Mesendoderm (in vitro differentiated cells): ENCODE results near the gene CATSPERD.

Experiments used
- DNase-seq: peaks from one replicate; pipeline ENCODE4 v3.0.0; 2013
- H2AK5ac ChIP-seq: 2 replicates; pipeline ENCODE4 v1.6.1; 2013; ENCODE audit warnings: low read length, inconsistent platforms
- H2BK120ac ChIP-seq: 2 replicates; pipeline ENCODE4 v1.6.1; 2013; ENCODE audit warnings: low read depth, mild to moderate bottlenecking, low read length, moderate library complexity, mixed read lengths
- H2BK15ac ChIP-seq: replicated peaks from 2 replicates; pipeline ENCODE4 v1.6.1; 2013; ENCODE audit warnings: low read depth, mild to moderate bottlenecking, moderate library complexity
- H2BK5ac ChIP-seq: 2 replicates; pipeline ENCODE4 v1.6.1; 2013; ENCODE audit warnings: low read length, inconsistent platforms
- H3K18ac ChIP-seq: 2 replicates; pipeline ENCODE4 v1.6.1; 2013; ENCODE audit warnings: mild to moderate bottlenecking, low read length, mixed read lengths
- H3K23ac ChIP-seq: one replicate; pipeline ENCODE4 v1.6.1; 2013; ENCODE audit warnings: low read length
- H3K27ac ChIP-seq: 2 replicates; pipeline ENCODE4 v1.5.1; 2013; ENCODE audit warnings: low read depth, mild to moderate bottlenecking, inconsistent platforms, low read length, moderate library complexity
- H3K27me3 ChIP-seq: 2 replicates; pipeline ENCODE4 v1.6.1; 2013; ENCODE audit warnings: low read length, control low read depth, mild to moderate bottlenecking, inconsistent platforms; ENCODE audit not compliant: insufficient read depth, poor library complexity
- H3K36me3 ChIP-seq: 2 replicates; pipeline ENCODE4 v1.6.1; 2013; ENCODE audit warnings: low read length, inconsistent platforms; ENCODE audit not compliant: control insufficient read depth, insufficient read depth
- H3K4ac ChIP-seq: one replicate; pipeline ENCODE4 v1.6.1; 2013; ENCODE audit warnings: low read depth, mild to moderate bottlenecking, low read length, moderate library complexity
- H3K4me1 ChIP-seq: 2 replicates; pipeline ENCODE4 v1.6.1; 2013; ENCODE audit warnings: low read depth, low read length, inconsistent platforms; ENCODE audit not compliant: control insufficient read depth
- H3K4me2 ChIP-seq: 2 replicates; pipeline ENCODE4 v1.6.1; 2013; ENCODE audit warnings: low read length
- H3K4me3 ChIP-seq: 2 replicates; pipeline ENCODE4 v1.5.1; 2013; ENCODE audit warnings: mild to moderate bottlenecking, low read length
- H3K56ac ChIP-seq: one replicate; pipeline ENCODE4 v1.6.1; 2013; ENCODE audit warnings: low read length
- H3K79me1 ChIP-seq: 2 replicates; pipeline ENCODE4 v1.6.1; 2013; ENCODE audit warnings: low read length, inconsistent platforms
- H3K79me2 ChIP-seq: 2 replicates; pipeline ENCODE4 v1.6.1; 2013; ENCODE audit warnings: mild to moderate bottlenecking, low read length; ENCODE audit not compliant: control insufficient read depth, insufficient read depth
- H3K9ac ChIP-seq: 2 replicates; pipeline ENCODE4 v1.6.1; 2013; ENCODE audit warnings: low read length, inconsistent platforms
- H4K5ac ChIP-seq: one replicate; pipeline ENCODE4 v1.6.1; 2013; ENCODE audit warnings: low read length
- H4K8ac ChIP-seq: one replicate; pipeline ENCODE4 v1.6.1; 2013; ENCODE audit warnings: low read depth, mild to moderate bottlenecking, control low read depth, low read length, moderate library complexity
- WGBS: extraction: QIAGEN DNeasy Blood & Tissue Kit; methylation state at CpG from one replicate; pipeline ENCODE4 v1.1.7; 2013; ENCODE audit warnings: low lambda C conversion rate, missing lambda C conversion rate; ENCODE audit not compliant: insufficient coverage; ENCODE audit errors: extremely low coverage; 5-methylcytosine and 5-hydroxymethylcytosine counted together

Gene CATSPERD

DNA sequence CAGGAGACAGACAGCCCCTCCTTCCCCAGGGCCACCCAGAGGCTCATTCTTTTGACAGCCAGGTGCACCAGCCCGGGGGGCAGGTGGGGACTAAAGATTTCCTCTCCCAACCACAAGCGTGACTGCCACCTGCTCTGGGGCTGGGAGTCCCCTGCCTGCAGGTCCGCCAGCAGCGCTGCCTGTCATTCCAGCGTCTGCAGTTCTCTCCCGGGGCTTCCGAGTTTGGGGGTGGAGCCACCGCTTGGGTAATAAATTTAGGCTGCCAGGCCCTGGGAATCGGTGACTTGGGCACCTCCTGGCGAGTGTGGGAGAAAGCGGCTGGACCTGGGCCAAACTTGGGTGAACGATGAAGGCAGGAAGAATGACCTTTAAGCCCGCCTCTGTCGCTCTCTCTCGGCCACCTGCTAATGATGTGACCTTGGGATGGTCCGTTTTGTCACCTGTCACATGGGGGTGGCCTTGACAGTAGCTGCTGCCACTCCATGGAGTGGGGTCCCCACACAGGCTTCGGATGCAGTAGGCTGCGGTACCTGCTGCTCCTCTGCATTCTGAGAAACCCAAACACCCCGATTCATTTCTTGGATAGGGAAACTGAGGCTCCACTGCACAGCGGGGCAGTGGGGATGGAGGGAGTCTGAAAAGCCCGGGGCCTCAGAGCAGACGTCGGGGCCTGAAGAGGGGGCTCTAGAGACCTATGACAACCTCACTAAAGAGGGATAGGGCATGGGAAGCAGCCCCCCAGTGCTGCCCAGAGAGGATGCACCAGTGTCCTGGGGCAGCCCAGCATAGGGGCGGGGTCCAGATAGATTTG is 106.3 kb downstream of the CATSPERD start:
- Histone ChIP-seq H3K4me1 (peaks cover 3% of the 10 kb centered on the region), H3K79me2 (no peaks in the 10 kb centered on the region), H3K27me3 (no peaks in the 10 kb centered on the region), H3K4me2 (no peak overlapping the region), H3K4me3 (no peak overlapping the region), H2BK15ac (no peak overlapping the region), H3K4ac (no peak overlapping the region), H4K5ac (no peak overlapping the region), H3K79me1 (no peaks in the 10 kb centered on the region), H2BK120ac (no peak overlapping the region), H3K27ac (no peak overlapping the region), H3K36me3 (no peaks in the 10 kb centered on the region), H3K18ac (no peak overlapping the region), H3K56ac (no peak overlapping the region), H2BK5ac (no peak overlapping the region), H3K23ac (no peak overlapping the region), H2AK5ac (no peak overlapping the region), H4K8ac (no peak overlapping the region), H3K9ac (no peak overlapping the region)
- no CpG with 5 or more reads among the region's 24 CpGs for WGBS
- peak; percentile 76 for DNase-seq

DNA sequence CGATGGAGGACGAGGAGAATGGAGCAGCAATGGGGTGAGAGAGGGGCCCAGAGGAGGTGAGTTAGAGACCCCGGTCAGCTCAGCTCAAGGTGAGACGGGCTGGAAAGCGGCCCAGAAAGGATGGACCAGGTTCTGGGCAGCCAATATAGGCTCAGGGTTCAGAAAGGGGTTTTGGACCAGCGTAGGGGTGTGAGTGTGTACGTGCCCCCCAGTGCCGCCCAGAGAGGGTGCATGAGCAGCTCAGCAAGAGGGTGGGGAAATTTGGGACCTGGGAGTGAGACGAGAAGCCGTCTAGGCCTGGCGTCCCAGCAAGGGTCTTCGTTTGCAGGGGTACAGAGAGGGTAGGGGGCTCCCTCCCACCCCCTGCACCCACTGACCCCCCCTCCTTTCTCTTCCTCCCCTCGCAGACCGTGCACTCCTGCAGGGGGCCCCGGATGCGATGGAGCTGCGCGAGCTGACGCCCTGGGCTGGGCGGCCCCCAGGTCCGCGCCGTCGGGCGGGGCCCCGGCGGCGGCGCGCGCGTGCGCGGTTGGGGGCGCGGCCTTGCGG is 107.0 kb downstream of the CATSPERD start:
- H3K18ac ChIP-seq, result no peak overlapping the region
- H4K8ac ChIP-seq, result no peak overlapping the region
- H3K27me3 ChIP-seq, result no peaks in the 10 kb centered on the region
- no peak overlapping the region for H4K5ac ChIP-seq
- no peaks in the 10 kb centered on the region for H3K79me1 ChIP-seq
- no peak overlapping the region for H3K4me2 ChIP-seq
- peak overlapping the region; percentile 98 for H3K9ac ChIP-seq
- H3K4ac ChIP-seq, result peak overlapping the region; percentile 41
- H3K4me3 ChIP-seq, result no peak overlapping the region
- H3K23ac ChIP-seq, result no peak overlapping the region
- no peaks in the 10 kb centered on the region for H3K79me2 ChIP-seq
- H2BK120ac ChIP-seq, result no peak overlapping the region
- H2AK5ac ChIP-seq, result no peak overlapping the region
- no CpG with 5 or more reads among the region's 37 CpGs for WGBS
- no peaks in the 10 kb centered on the region for H3K36me3 ChIP-seq
- H3K27ac ChIP-seq, result no peak overlapping the region
- no peak for DNase-seq
- peaks cover 3% of the 10 kb centered on the region for H3K4me1 ChIP-seq
- H2BK15ac ChIP-seq, result no peak overlapping the region
- H3K56ac ChIP-seq, result peak overlapping the region; percentile 96
- no peak overlapping the region for H2BK5ac ChIP-seq

DNA sequence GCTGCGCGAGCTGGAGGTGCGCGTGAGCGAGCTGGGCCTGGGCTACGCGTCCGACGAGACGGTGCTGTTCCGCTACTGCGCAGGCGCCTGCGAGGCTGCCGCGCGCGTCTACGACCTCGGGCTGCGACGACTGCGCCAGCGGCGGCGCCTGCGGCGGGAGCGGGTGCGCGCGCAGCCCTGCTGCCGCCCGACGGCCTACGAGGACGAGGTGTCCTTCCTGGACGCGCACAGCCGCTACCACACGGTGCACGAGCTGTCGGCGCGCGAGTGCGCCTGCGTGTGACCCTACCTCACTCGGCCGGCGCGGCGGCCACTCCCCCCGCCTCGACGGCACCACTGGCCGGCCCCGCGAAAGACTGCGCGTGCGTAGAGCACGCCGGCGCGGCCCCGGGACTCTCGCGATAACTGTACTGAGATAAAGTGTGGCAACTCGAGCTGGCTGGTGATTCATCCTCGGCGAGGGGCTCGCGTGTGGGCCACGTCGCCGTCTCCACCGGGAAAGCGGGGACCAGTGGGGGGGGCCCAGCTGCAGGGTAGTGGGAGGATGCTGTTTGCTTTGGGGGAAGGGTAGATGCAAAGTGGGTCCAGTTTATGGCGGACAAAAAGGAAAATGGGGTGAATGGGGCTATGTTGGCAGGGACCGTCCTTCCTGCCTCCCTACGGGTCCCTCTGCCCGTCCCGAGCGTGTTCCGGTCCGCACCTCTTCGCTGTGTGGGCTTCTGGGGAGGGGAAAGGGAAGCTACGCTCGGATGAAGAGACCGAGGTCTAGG is 107.6 kb downstream of the CATSPERD start:
- peak; percentile 96 for DNase-seq
- Histone ChIP-seq H3K18ac (peak overlapping the region; percentile 10), H3K36me3 (no peaks in the 10 kb centered on the region), H3K56ac (peak overlapping the region; percentile 96), H2BK120ac (no peak overlapping the region), H3K4me1 (peaks cover 3% of the 10 kb centered on the region), H3K4me2 (peak overlapping the region; percentile 98), H2BK15ac (no peak overlapping the region), H3K79me1 (no peaks in the 10 kb centered on the region), H3K9ac (peak overlapping the region; percentile 98), H3K4me3 (peak overlapping the region; percentile 83), H4K8ac (no peak overlapping the region), H4K5ac (peak overlapping the region; percentile 5), H3K4ac (peak overlapping the region; percentile 62), H3K27me3 (no peaks in the 10 kb centered on the region), H3K23ac (peak overlapping the region; percentile 89), H3K27ac (peak overlapping the region; percentile 59), H3K79me2 (no peaks in the 10 kb centered on the region), H2BK5ac (peak overlapping the region; percentile 54), H2AK5ac (no peak overlapping the region)
- no CpG with 5 or more reads among the region's 91 CpGs for WGBS
